Measurements from ENCODE around the gene SPO11.

Gene SPO11

DNA sequence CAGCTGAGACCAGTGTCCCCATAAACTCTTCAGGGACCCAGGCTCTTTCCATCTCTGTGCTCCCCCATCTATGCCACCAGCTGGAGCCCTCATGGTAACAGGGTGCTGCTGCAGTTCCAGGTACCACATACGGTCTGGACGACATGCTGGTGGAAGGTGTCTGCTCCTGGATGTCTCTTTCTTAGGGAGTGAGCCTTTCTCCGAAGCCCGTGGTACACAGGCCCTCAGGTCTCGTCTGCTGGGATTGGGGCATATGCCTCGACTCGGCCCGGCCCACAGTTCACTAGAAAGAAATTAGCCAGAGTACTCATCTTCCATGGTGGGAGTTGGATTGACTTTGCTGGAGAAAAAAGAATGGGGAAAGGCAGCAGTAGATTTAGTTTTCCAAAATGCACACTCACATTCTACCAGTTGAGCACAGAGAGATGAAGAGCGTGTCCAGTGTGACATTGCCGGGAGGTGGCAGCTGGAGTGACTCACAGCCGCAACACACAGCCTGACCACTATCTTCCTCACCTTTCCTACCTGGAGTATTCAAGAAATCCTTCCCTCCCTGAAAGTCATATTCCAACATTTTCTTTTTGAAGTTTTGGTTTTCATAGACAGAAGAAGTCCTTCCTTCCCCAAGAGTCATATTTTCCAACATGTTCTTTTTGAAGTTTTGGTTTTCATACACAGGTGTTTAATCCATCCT is 18.6 kb upstream of the SPO11 start:
- DNase-seq = no peak

DNA sequence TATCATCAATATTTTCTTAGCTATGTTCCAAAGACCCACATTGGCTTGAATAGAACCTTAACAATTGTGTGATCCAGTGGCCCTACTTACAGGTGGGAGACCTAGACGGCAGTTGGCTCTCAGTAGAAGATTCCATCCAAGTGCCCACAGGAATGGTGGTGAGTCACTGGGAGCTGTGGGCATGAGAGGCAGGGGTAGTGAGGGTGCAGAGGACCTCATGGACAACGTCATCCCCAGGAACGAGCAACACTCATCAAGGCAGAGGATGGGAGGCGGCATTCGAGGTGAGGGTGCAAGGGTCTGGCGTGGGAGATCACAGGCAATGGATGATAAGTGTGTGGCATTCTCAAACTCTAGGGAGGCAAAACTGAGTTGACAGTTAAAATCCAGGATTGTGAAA is 17.5 kb upstream of the SPO11 start:
- DNase-seq = no peak

DNA sequence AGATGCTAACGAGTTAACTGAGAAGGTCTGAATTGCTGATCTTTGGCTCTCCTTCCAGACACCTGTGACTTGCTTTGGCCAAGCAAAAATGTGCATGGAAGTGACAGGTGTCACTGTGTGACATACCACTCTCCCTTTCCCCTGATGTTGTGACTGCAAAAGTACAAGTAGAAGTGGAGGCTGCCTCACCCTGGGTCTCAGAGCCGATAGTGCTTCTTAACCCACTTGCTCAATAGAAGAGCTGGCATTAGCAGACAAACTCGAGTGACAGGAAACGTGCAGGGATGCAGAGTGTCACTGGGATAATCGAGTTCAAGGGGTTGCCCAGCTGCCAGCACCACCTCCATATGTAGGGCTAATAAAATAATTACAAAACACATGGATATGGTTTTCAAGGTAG is 16.4 kb upstream of the SPO11 start:
- no peak for DNase-seq

DNA sequence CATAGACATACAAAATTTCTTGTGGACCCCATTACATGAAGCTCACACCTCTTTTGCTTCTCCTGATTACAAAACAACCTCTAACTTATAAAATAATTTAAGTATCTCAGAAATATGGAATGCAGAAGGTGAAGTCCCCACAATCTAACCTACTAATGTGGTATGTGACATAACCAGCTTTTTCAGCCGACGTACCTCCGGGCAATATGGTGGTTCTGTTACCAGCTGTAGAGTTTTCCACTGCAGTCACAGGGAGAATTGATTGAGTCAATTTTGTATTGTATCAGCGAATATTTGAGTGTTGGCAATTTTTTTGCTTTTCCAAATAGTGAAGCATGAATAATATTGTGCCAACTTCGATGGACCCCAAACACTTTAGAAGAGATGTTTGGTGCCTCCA is 15.7 kb upstream of the SPO11 start:
- DNase-seq = no peak

DNA sequence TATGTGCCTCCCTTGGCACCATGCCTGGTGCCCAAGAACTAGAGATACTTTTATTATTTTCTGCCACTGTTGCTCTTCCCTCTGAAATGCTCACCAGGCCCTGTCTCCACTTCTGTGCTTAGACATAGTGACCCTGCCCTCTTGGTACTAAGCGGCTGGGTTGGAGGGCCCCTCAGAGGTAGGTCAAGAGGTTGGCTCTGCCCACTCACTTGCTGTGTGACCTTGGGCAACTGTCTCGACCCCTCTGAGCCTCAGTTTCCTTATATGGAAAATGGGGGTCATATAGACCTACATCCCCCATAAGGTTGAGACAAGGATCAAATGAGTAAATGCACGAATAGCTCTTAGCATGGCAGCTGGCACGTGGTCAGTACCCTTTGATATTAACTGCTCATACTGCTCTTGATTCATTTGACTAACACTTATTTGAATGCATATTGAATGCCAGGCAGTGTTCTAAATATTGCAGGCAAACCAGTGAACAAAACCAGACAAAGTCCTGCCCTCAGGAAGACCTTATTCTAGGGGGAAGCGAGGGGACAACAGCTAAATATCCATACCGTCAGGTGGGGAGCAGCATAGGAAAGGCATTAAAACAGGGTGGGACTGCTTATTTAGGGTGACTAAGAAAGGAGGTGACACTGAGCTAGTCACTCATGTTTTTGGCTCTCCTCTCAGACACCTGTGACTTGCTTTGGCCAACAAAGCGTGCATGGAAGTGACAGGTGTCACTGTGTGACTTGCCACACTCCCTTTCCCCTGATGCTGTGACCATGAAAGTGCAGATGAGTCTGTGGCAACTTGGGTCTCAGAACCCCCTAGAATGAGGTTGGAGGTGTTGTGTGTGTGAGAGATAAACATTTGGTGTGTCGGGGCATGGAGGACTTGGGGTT is 14.3 kb upstream of the SPO11 start:
- DNase-seq = no peak

DNA sequence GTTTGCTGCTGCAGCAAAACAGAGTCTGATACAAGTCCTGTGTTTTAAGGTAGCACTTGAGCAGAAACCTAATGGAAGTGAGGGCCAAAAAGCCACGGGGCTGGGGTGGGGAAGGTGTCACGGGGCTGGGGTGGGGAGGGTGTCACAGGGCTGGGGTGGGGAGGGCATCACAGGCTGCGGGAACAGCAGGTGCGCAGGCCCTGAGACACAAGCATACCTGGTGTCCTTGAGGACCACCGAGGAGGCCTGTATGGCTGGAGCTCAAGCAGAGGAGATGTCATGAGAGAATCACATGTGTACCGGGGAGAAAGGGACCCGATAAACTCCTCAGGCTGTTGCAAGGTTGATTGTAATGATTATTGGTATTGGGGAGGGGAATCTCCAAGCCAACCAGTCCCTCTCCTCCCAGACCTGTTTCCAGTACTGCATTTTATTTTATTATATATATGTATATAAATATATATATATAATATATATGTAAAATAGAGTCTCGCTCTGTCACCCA is 13.6 kb upstream of the SPO11 start:
- DNase-seq = no peak

DNA sequence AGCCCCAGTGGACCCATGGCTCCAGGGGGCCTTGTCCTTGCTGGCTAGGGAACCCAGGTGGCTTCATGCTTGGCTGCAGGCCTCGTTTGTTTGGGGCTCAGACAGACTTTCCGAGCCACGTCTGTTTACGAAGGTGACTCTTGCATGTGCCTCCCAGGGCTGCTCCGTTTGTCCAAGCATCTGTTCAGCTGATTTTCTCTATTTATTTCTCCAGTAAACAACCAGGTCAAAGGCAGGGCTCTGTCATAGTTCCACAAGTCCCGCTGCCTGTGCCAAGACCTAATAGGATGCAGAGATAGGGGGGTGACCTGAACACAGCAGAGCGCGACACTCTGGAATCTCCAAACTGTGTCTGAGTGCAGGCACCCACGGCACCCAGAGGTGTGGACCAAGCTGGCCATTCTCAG is 12.8 kb upstream of the SPO11 start:
- no peak for DNase-seq

DNA sequence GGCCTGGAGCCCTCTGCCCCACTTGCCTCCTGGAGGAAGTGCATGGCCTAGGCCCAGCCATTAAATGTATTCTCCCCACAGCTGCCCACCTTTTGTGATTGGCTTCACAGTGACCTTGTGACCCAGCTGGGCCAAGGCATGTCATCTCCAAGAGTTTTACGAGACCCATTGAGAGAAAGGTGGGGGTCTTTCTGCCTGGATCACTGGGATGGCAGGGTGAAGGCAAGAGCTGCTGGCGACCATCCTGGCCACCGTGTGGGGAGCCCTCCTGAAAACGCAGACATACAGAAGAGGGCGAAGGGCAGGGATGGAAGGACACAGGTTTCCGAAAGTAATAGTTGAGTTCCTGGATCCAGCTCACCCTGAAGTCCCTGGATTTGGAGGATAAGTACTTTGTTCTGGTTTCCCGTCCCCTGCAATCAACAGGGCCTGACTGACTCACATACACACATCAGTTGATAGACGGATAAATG is 12.3 kb upstream of the SPO11 start:
- DNase-seq = no peak

DNA sequence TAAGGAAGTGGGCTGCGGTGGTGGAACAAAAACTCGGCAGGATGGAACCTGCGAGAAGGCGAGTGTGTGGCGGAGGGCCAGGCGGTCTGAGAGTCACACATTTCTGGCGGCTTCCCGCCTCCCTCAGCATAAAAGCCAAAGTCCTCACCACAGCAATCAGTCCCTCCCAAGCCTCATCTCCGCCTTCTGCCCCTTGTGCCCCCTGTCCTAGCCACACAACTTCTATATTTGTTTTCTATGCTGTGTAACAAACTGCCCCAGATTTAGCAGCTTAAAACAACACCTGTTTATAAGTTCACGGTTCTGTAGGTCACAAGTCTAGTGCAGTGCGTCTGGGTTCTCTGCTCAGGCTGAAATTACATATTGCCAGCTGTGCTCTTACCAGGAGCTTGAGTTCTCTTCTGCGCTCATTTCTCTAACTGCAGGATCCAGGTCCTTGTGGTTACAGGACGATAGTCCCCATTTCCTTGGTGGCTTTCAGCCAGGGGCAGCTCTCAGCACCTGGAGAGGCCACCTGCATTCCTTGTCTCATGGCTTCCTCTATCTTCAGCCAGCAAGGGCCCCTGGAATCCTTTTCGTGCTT is 11.7 kb upstream of the SPO11 start:
- no peak for DNase-seq

DNA sequence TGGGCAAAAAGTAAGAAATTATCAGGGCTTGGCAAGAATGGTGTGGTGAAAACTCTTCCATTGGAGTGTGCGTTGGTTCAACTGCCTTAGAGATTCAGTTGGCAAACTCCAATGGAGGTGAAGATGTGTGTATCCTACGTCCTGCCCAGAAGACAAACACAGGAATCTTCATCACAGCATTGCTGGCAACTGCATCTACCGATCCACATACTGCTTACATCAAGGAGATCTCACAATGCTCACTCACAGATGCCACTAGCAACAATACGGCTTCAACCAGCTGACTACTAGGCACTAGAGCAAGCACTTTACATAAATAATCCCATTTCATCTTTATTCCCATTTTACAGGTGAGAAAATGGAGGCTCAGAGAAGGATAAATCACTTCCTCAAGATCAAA is 10.0 kb upstream of the SPO11 start:
- DNase-seq = no peak

DNA sequence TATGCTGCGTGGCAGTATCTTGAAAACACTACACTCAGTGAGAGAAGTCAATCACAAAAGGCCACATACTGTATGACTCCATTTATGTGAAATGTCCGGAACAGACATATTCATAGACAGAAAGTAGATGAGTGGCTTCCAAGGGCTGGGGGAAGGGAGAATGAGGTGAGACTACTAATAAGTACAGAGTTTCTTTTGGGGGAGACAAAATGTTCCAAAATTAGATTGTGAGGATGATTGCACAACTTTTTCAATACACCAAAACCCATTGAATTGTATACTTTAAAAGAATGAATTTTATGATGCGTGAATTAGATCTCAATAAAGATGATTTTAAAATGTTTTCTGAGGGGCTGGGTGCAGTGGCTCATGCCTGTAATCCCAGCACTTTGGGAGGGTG is 9.2 kb upstream of the SPO11 start:
- DNase-seq = no peak

DNA sequence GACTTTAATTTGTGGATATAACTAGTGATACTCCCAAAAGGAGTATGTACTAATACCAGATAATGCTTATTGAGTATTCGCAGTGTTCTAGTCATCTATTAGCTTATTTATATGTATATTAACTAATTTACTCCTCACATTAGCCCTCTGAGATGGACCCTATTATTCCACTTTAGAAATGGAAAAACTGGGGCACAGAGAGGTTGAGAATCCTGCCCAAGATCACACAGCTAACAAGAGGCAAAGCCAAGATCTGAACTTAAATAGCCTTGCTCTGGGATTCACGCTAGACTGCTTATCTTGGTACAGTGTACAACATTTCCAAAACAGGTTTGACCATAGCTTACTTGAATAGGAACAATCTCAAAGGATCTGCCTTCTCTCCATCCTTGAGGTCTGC is 8.5 kb upstream of the SPO11 start:
- DNase-seq = no peak

DNA sequence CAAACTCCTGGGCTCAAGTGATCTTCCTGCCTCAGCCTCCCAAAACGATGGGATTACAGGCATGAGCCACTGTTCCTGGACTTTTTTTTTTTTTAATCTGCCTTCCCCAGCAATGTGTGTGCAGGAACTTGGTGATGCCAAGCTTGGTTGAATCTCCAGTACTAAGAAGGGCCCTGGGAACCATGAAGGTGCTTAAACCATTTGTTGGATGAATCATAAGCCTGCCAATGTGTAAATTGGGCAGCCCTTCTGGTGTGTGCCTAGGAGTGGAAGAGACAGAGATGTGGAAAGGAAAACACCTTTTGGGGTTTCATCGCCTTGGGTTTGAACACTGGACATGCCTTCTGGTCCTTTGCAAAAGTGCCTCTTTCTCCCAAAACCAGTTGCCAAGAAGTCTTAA is 7.1 kb upstream of the SPO11 start:
- no peak for DNase-seq

DNA sequence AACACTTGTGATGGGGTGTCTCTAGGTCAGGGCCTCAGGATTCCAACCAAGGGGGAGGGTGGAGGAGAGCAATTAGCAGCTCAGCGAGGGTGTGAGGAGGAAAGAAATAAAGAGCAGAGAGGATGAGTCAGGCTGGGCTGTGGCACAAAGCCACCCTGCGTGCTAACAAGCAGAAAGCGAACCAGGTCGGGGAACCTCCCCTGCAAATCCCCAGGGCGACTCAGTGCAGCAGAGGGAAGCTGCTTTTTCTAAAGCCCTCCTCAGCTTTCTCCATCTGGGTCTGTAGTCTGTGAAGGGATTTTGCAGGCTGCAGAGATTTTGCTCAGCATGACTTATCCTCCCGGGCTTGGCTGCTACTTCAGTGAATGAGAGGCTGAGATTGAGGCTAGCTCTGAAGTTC is 6.6 kb upstream of the SPO11 start:
- DNase-seq = no peak

DNA sequence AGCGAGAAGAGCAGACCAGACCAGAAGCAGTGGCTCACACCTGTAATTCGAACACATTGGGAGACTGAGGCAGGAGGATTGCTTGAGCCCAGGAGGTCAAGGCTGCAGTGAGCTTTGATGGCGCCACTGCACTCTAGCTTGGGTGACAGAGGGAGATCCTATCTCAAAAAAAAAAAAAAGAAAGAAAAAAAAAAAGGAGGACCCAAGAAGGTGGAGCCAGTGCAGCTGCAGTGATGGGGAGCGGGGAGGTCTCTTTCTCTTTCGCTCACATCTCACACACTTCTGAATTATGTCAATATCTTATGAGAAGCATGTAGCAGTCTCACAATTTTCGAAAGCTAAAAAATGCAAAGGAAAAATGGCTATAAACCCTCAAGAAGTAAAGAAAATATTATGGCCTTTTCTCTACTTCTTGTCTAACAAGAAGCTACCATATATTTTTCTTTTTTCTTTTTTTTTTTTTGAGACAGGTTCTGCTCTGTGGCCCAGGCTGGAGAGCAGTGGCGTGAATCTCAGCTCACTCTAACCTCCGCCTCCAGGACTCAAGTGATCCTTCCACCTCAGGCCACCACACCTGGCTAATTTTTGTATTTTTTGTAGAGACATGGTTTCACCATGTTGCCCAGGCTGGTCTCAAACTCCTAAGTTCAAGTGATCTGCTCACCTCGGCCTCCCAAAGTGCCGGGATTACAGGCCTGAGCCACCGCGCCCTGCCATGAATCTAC is 3.8 kb upstream of the SPO11 start:
- no peak for DNase-seq

DNA sequence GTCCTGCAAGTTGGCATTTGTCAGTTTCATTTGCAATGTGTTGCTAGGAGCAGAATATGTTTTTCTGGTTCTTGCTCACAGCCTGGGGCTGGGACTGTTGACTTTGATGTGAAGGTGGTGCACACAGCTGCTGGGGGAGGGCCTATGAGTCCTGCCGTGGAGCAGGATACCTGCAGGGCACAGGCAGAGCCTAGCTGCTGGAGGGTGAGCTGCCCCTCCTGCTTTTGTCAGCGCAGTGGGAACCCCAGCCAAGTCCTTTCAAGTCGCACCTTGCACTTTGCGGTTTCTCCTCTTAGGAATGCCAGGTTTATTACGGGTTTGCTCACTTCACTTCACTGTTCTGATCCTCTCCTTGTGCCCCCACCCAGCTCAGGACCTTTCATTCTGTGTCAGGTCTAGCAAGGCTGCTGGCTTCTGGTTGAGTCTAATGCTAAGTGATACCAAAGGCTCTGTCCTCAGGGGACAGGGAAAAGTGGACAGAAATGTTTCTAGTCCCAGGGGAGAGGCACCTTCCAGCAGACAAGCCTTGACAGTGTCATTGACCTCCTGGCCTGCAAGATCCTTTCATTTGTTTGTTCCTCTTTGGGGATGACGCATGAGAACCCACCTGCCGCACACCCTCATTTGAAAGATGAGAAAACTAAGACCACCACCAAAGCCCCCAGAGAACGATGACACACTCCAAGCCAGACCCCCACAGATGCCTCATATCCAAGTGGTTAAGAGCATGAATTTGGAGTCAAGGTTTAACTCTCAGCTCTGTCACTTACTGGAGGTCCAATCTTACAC is 2.7 kb upstream of the SPO11 start:
- DNase-seq = no peak

DNA sequence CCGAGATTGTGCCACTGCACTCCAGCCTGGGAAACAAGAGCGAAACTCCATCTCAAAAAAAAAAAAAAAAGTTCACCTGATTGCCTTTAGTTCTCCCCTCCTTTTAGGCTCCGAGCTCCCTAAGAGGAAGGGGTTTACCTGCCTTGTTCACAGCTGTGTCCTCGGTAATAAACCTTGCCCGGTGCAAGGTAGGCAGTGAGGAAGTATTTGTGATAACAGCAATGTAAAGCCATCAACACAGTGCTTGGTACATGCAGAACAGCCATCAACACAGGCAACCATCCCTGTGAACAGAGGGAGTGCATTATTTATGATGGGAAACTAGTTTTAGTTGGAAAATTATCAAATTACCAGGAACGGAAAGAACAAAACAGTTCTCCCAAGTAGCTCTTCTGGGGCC is 1.8 kb upstream of the SPO11 start:
- DNase-seq = no peak

DNA sequence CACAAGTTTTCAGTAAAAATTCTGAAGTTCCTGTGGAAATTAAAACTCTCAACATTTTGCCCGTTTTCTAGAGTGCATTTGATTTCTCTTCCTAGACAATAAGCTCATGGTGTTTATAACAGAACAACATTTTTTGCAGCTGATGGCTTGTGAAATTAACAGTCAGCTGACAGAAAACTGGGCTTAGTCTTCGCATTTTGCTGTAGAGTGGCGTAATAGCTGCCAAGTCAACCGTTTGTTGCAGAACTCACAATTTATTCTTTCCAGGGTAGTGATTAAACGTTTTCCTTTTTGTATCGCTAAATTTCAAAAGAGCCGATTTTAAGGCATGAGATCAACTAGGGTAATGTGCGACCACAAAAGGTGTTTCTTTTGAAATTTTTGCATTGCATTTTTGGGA is 1.4 kb downstream of the SPO11 start:
- no peak for DNase-seq

DNA sequence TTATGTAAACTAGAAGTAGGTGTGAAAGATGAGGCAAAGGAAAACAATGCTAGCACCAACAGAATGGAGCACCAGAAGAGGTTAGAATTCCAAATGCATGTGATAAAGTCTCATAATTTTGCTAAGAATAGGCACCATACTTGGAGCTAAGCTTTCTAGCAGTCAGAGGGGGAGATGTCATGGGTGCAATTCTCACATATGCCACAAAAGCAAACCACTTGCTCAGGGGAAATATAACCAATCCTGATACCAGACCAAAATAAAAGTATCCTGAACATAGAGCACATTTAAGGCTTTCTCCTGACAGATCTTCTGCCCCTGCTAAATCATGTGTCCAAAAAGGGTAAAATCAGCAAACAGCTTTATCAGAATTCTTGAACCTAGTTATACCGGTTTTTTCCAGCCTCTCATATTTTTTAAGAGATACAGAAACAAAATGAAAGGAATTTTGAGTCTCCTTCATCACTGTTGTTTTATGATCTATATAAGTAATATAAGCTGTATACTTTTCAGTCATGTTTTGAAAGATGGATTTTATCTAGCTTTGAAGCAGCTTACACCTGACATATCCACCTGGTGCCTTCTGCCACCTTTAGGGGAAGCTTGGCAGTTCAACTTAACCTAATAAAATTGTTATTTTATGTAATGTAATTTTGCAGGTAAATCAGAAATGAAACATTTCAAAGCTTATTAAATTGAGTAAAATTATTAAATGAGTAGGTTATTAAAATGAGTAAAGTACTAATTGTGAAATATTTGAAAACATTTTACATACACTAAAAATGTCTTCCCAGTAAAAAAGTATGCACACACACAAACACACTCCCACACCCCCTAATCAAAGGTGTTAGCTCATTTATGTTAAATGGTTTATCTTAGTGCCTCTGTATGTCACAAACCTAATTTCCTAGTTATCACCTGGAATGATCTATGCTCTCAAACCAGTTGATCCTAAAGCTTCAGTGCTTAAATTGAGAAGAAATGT is 2.8 kb downstream of the SPO11 start:
- DNase-seq = no peak

DNA sequence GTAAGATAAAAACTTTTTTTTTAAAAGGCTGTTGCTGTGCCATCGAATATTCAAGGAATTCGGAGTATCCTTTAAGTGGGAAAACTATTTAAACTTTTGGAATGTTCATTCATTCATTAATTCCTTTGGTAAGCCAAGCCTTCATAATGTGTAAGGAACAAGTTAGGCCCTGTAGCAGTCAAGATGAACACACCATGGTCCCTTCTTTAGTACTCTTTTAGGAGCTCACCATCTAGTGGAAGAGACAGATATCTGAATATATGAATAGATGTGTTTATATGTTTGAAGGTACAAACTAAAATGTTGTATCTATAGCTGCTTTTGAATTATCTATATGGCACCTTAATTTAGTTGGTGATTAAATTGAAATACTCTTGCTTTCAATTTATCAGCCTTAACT is 5.8 kb downstream of the SPO11 start:
- DNase-seq = no peak

DNA sequence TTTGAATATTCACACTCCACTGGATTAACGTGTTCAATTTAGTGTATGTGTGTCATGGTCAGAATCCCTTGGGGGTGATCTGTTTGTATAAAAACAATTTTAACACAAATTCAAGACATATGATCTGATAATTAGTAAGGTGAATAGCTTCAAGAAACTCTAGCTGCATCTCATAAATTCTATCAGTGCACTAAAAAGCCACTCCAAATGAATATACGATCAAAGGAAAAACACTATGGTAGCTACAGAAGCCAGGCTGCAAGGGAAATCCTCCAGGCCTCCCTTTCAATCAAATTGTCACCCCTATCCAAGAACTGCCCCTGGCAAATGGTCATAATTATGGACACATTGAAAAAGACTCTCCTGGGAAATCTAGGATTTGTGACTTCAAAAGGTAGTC is 12.1 kb downstream of the SPO11 start:
- DNase-seq = no peak
